NCI-H1417 treated with DMSO at 0.1 percent for 48 hours (cell line): ENCODE measurements around the gene RAB11FIP4.

Source experiments
- DNase-seq: peaks from one replicate; lab custom pipeline; 2025; lab: John Stamatoyannopoulos, UW

Gene RAB11FIP4

DNA sequence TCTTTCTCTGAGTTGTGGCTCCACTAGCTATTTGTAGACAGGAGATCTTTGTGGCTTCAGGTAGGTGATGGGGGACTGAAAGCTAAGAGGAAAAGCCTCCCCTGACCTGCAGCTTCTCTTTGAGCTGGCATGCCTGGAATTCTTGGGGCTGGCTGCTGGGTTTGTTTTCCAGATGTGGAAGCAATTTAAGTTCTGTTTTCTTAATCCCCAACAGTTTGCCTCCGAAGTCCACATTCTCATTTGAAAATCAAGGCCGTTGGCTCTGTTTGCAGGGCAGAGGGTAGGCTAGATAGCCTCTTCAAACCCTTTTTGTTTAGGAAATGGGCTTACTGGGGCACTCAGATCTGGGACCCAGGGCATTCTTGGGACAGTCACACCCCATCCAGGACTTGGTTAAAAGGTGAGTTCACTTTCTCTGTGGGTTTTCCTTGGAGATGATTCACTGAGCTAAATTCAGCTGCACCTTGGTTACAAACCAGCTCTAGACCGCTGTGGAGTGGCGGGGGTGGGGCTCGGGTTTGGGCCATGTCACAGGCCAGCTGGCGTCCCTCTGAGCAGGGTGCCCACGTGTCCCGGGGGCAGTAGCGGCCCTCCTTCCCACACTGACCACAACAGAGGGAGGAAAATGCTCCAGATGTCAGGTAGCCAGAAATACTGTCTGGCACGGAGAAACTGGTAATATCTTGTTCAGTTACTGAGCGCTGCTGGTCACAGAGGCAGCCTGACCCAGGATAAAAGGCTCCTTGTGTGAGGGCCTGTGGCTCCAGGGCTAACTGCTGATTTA is 108.5 kb downstream of the RAB11FIP4 start:
- no peak for DNase-seq

DNA sequence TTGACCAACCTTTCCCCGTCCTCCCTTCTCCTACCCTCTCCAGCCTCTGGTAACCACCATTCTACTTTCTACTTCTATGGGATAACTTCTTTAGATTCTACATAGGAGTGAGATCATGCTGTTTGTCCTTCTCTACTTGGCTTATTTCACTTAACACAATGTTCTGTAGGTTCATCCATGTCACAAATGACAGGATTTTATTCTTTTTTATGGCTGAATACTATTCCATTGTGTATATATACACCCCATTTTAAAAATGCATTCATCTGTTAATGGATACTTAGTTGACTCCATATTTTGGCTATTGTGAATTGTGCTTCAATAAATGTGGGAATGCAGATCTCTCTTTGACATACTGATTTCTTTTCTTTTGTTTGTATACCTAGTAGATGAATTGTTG is 115.0 kb downstream of the RAB11FIP4 start:
- no peak for DNase-seq

DNA sequence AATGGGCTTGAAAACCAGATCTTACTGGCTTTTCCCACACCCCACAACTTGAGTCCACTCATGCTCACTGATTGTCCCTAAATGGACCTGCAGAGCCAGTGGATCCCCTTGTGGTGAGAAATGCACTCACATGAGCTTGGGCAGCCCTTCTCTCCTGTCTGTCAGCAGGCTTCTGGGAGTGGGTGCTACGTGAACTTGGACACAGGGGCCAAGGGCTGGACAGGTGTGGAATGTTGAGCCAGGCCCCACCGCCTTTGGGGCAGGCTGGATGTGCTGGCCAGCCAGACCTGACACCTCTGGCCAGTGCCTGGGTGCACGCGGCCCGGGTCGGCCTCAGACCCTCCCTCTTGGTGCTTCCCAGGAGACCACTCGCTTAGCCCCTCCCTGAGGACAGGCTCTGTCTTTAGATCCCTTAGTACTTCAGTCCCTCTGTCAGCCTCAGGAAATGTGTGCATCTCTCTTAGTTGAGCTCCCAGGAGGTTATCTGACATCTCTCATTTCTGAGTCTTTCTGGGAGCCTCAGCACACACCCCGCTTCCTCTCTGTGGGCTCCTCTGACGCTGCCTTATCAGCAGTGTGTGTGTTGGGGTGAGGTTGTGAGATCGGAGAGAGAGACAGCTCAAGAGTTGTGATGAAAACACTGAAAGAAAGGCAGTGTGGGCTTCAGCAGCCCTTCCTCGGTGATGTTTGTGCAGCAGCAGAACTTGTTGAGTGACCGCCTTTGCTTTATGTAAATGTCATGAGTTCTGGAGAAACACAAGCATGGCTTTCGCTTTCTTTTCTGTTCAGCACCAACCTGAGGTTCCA is 117.0 kb downstream of the RAB11FIP4 start:
- DNase-seq = no peak

DNA sequence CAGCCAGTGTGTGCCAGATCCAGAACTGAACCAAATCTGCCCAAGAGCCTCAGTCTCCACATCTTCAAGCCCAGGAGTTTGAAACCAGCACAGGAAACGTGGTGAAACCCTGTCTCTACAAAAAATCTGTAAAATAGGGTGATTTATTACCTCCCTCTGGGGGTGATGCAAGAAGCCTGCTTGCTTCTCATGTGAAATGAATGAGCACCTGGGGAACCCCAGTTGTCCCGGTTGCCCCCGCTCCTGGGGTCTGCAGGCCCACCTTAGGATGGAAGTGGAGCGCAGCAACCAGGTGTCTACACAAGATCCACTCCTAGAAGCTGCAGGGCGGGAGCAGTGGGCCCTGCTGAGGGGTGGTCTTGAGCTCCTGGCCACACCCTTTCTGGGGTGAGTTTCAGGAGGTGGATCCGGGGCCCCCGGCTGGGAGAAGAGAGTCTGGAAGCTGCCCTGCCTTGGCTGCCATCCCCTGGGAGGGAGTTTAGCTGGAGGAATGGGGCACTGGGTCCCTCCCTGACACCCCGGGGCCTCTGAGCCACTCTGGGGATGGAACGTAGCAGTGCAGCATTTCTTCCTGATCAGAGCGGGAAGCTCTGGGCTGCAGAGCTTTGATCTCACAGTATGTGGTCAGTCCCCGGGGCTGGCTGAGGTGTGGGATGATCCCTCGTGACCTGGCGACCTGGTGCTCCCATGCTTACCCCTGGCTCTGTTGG is 117.8 kb downstream of the RAB11FIP4 start:
- no peak for DNase-seq

DNA sequence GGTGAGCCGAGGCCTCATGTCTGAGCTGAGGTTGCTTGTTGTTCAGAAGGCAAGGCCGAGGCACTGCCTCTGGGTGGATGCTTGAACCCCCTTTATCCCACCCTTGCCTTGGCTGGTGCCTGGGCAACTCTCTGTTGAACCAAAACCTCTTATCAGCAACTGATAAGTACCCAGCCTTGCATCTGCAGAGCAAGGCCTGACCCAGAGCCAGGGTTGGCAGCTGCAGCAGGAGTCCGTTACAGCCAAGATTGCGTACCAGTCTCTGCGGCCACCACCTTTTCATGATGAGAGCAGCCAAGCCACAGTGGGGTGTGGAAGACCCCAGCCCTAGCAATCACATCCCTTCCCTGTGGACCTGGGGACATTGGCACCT is 118.3 kb downstream of the RAB11FIP4 start:
- DNase-seq = no peak

DNA sequence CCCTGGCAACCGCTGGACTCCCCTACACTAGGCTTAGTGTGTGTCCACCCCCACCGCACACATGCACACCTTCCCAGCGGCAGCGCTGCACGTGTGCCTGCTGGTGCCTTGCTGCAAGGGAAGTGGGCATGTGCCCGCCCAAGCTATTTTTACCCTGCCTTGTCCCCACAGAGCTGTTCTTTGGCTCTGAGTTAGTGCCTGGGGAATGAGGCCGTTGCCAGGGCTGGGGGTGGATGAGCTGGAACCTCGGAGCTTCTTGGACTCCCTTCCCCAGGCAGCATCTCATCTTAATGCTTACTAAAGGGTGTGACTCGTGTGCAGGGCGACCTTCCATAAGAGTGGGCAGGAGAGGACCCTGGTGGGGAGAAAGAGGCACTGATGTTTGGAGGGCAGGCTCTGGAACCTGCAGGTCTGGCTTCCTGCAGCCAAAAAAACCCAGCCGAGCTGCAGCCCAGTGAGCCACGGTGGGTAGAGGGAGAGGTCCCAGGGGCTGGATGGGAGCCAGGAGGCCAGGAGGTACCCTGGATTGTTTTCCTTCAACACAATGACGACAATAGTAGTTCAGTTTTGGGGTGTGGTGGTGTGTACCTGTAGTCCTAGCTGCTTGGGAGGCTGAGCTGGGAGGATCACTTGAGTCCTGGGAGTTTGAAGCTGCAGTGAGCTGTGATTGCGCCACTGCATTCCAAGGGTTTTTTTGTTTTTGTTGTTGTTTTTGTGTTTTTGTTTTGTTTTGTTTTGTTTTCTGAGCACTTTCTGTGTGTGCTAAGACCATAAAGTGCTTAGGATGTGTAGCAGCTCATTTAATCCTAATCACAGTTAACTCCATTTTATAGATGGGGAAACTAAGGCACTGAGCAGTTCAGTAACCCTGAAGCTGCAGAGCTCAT is 119.1 kb downstream of the RAB11FIP4 start:
- no peak for DNase-seq

DNA sequence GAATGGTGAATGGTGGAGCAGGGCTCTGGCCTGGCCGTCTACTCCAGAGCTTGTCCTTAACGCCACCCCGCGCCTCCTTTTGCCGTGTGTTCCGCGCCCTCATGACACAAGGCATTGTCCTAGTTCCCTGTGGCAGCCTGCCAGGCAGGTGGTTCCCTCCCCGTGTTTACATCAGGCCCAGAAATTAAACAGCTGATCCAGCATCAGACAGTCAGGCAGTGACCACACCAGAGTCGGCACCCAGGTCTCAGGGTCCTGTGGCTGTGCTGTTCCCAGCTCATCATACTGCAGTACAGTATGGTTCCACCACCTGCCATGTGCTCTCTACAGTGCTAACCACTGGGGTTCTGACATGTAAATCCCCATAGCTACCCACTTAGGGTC is 119.7 kb downstream of the RAB11FIP4 start:
- no peak for DNase-seq

DNA sequence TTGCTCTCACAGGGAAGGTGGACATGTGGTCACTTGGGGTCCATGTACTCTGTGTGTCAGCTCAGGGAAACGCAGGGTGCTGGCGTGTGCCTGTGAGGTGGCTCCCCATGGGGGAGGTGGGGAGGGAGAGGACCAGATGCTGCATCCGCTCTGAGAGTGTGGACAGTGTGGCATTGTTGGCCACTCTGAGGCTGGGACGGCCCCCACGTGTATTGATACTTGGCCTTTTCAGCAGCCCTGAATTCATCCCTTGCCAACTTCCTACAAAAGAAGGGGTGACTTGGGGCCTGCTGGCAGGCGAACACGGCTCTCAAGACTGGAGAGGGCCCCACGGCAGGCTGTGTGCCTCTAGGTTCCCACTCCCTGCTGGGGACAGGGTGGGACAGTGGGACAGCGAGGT is 120.1 kb downstream of the RAB11FIP4 start:
- DNase-seq = no peak

DNA sequence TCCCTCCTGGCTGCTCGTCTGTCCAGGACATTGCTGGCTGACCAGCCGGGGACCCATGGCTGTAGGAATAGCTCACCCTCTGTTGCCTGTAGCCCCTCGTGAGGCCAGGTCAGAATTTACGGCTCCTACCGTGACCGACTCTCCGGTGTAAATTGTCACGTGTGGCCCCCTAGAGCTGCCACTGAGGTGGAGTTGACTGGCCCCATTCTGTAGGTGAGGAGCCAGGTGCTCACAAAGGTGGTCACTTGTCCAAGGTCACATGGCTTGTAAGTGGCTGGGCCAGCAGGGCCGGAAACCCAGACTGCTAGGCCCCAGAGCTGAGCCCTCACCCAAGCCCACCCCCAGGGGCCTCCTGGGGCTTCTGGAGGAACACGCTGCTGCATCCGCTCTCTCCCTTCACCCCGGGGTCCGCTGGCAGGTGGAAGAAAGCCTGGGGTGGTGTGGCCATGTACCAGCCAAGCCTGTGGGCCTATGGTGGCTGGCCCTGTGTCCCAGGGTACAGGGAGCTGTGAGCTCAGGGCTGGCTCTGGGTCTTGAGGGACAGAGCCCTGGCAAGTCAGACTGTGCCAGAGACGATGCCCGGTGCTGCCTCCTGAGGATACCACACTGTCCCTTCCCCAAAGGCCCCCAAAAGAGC is 120.7 kb downstream of the RAB11FIP4 start:
- no peak for DNase-seq

DNA sequence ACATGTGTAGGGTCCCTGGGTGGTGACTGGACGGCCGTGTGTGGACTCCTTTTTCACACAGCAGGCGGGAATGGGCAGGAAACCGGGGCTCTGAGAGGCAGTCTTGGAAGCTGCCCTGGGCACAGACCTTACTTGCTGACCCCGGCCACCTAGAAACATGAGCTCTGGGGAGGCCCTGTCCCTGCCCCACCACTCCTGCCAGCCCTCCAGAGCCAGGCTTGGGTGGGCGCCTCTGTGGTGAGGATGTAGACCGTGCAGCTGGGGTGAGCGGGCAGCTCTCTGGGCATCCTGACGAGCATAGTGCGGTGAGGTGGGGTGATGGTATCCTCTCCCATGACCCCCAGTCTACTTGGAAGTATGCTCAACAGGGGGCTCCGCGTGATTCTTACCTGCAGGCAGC is 121.3 kb downstream of the RAB11FIP4 start:
- no peak for DNase-seq

DNA sequence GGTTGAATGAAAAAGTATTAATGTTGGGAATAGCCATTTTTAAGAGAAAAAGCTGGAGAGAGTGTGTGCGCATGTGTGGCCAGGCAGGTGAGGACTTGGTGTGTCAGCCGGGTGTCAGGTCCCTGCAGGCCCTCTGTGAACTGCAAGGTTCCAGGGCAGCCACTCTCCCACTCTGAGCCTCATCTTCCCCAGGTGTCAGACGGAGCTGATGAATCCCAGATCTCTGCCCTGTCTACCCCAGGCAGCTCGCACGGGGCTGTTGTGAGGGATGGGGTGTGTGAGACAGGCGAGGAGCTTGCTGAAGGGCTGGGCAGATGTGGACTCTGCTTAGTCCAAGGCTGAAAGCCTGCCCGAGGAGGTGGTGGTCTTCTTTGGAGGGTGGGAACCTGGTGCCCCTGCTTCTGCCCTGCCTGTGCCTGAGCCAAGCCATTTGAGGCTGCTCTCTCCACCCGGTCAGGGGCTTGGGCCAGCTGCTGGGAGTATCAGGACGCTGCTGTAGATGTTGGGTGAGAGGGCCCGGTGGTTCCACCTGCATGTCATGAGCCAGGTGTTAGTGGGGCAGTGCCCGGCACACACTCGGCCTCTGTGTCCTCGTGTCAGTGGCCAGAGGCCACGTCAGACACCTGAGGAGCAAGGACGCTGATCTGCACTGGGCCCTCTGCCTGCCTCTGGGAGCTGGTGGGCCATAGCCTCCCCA is 122.4 kb downstream of the RAB11FIP4 start:
- no peak for DNase-seq

DNA sequence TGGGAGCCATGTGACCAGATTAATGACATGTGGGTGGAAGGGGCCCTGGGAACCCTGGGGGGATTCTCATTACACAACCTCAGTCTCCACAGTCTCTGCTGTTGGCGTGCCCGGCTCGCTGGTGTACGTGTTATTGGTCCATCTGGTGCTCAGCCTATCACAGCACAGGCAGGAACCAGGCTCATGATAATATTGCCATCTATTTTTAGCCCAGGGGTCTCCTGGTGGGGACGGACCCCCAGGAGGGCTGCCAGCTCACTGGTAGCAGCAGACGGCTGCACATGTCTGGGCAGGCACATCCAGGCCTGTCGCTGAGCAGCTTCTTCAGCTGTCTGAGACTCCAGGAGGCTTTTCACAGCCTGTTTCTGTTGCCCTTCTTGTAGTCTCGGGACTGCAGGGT is 123.8 kb downstream of the RAB11FIP4 start:
- no peak for DNase-seq

DNA sequence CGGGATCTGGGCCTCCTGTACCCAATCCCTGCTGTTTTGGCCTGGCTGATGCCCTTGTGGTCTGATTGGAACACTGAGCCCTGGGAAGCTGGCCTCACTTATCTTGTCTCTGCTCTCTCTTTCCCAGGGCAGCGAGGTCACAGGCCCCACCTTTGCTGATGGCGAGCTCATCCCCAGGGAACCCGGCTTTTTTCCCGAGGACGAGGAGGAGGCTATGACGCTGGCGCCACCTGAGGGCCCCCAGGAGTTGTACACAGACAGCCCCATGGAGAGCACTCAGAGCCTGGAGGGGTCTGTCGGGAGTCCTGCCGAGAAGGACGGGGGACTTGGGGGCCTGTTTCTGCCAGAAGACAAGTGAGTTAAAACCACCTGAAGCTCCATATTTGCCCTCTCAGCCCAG is 126.0 kb downstream of the RAB11FIP4 start:
- DNase-seq = no peak

DNA sequence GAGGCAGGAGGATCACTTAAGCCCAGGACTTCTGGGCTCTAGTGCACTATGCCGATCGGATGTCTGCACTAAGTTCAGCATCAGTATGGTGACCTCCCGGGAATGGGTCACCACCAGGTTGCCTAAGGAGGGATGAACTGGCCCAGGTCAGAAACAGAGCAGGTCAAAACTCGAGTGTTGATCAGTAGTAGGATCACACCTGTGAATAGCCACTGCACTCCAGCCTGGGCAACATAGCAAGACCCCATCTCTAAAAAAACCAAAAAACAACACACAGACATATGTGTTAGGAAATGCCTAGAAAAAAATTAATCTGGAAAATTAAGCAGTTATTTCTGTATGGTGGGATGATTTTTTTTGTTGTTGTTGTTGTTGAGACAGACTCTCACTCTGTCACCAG is 127.0 kb downstream of the RAB11FIP4 start:
- no peak for DNase-seq

DNA sequence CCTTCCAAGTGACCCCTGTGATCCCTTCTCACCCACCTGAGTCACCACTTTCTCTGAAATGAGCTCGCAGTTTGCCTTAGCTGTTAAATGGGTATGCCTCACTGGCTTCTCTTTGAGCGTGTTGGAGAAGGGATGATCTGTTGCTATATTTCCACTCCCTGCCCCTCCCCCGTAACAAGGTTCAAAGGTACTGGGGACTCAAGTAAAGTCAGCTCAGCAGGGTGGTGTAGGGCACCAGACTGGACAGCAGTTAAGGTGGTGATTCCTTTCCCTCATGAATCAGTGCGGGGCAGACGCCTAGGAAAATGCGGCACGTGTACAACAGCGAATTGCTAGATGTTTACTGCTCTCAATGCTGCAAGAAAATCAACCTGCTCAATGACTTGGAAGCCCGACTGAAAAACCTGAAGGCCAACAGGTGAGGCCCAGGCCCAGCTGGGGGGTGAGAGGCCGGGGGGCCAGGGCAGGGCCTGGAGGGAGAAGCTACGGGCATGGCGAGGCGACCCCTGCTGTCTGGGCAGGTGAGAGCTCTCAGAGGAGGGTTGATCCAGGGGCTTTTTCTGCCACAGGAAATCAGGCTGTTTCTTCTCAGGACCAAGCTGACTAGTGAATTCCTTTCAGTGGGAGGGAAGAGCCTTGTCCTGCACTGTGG is 130.3 kb downstream of the RAB11FIP4 start:
- no peak for DNase-seq

DNA sequence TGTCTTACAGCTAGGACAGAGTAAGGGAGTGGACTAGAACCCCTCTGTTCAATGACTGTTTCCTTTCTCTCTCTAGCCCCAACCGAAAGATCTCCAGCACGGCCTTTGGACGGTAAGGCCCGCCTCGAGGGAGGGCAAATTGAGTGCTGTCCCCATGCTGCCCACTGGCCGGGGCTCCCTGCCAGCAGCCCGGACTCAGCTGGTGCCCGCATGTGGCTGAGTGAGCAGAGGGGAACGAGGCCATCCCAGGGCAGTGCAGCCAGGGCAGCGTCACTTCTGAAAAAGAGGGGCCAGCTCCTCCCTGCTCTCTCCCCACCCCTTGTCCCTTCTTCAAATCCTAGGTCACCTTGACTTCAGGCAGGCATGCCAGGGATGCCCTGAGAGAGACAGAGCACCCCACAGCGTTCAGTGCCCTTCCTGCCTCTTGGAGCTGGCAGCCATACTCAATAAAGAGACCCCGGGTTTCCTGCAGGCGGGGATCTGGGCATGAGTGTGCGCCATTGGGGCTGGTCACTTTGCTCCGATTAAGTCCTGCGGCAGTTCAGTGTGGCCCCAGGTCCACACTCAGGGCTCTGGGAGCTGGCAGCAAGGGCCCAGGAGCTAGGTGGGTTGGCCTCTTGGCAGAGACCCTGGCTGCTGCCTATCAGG is 130.9 kb downstream of the RAB11FIP4 start:
- no peak for DNase-seq

DNA sequence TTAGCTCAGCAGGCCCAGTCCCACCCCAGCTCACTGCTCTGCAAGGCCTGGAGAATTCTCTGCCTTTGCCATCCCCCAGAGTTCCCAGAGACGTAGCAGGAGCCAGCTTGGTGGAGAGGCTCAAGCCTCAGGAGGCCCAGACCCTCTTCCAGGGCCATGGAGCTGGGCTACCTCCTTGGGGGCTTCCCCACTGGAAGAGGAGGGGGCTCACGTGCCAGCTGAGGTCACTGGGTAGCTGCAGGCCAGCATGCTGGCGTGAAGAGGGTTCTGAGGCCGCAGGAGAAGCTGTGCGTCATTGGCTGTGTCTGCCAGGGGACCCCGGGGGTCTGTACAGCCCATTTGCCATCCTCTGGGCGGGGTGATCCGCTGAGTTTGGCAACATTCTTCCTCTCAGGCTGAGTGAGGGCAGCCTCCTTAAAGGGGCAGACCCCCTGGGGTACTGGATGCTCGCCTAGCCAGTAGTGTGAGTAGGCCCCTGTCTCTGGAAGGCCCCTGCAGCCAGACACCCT is 131.6 kb downstream of the RAB11FIP4 start:
- no peak for DNase-seq

DNA sequence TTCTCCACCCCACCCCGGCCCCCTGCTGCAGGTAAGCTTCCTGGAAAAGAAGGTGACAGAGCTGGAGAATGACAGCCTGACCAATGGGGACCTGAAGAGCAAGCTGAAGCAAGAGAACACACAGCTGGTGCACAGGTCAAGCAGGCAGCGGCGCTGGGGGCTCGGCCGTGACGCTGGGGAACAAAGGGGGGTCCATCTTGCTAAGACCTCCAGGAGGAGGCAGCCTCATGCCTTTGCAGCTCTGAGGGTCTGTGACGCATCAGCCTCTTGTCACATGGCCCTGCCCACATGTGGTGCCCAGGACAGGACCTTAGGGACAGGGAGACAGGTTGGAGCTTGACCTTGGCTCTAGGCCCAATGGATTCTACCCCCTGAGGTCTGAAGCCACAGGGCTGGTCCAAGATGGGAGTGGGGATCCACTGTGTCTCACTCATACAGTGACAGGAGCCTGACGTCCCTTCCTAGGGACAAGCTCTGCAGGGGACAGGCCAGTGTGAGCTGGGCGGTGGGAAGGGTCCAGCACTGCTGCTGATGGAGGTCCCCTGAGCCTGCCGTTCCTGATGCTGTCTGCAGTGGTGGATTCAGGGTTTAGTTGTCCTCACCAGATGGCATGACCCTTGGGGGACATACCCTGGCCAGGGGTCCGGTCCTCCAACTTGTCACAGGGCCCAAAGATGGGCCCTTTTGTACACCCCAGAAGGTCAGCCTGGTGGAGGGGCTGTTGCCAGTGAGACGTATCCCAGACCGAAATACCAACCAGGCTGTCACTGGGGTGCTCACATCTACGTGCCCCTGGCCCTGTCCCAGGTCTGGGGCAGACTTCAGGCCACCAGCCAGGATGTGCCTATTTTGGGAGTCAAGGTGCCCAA is 132.6 kb downstream of the RAB11FIP4 start:
- DNase-seq = no peak
